Measurements from ENCODE around the gene NECTIN1.
"Not testable (repeated sequence)": the region's sequence is repeated elsewhere in the genome, so short reads cannot be mapped to it uniquely, and the experiment has no call there.

NECTIN1 gene

GRCh38 chr11:119615003-119615881 lies 113.8 kb downstream of the NECTIN1 start:
- DNase-seq = no peak

DNA sequence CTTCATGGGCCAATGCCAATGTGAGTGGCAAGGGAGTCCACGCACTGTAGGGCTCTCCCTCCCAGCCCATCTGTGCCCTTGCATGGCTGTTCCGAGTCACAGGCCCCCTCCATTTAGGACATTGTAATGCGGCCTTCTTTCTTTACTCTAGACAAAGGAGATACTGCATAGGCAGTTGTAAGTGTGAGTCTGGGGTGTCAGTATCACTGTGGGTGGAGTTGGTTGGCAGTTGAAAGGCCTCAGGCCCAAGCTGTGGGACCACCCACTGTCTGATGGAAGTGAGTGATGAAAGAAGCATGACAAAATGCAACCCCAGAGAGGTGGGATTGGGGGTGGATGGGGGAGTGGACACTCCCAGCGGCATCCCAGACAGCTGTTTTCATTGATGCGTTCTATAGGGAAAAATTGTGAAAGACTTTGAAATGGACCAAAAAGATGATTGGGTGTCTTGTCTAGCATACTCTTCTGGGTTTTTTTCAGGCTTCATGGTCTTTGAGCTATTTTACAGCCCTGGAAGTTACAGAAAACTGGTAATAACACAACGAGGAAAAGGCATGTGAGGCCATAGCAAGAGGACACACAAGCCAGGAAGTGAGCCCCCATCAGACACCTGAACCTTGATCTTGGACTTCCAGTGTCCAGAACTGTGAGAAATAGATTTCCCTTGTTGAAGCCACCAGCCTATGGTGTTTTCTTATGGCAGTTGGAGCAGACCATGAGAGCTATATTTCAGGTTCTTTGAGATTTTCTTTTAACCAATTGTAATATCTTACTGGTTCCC lies 114.6 kb downstream of the NECTIN1 start:
- no peak for DNase-seq

DNA sequence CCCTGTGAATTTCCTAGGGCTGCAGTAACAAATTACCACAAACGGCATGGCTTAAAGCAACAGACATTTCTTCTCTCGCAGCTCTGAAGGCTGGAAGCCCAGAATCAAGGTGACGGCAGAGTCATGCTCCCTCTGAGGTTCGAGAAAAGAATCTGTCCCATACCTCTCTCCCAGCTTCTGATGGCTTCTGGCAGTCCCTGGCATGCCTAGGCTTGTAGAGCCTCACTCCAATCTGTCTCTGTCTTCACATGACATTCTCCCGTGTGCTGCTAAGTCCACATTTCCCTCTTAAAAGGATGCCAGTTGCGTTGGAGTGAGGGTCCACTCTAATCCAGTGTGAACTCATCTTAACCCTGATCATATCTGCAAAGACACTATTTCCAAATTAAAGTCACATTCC lies 116.2 kb downstream of the NECTIN1 start:
- no peak for DNase-seq

GRCh38 chr11:119610836-119611426 lies 118.1 kb downstream of the NECTIN1 start:
- DNase-seq = no peak

GRCh38 chr11:119608781-119609180 lies 120.2 kb downstream of the NECTIN1 start:
- no peak for DNase-seq

DNA sequence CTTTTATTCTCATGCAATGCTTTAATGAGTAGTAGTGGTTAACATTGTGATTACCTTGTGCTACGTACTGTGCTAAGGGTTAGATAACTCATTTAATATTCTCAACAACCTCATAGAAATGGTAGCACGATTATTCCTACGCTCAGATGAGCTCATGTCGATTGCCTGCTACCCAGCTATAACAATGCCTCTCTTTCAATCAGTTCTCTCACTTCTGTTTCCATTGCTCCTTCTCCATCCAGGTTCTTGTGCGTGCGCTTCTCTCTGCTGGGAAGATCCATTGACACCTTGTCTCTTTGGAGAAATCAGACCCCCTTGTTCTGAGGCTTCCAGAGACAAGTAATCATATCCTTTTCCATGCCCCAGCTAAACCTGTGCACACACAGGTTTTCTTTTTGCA lies 120.8 kb downstream of the NECTIN1 start:
- DNase-seq = no peak

DNA sequence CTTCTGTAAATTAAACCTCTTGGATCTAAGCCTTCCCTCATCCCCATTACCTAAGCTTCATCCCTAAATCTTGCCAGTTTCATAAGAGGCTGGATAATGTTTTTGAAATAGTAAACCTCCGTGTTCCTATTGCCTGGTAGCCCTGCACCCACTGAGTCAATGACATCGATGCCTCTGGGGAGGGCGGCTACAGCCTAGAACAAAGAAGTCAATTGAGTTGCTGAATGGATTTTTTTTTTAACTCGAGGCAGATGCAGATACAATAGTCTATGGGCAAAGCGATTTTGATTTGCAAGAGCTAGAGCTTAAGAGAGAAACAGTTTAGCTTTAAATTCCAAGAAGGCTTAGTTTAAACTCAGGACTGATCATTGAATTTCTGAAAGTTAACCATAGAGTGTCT lies 121.3 kb downstream of the NECTIN1 start:
- DNase-seq = no peak

- no peak for DNase-seq
These were observed 123.8 kb downstream of the NECTIN1 start for GRCh38 chr11:119605137-119605665.

DNA sequence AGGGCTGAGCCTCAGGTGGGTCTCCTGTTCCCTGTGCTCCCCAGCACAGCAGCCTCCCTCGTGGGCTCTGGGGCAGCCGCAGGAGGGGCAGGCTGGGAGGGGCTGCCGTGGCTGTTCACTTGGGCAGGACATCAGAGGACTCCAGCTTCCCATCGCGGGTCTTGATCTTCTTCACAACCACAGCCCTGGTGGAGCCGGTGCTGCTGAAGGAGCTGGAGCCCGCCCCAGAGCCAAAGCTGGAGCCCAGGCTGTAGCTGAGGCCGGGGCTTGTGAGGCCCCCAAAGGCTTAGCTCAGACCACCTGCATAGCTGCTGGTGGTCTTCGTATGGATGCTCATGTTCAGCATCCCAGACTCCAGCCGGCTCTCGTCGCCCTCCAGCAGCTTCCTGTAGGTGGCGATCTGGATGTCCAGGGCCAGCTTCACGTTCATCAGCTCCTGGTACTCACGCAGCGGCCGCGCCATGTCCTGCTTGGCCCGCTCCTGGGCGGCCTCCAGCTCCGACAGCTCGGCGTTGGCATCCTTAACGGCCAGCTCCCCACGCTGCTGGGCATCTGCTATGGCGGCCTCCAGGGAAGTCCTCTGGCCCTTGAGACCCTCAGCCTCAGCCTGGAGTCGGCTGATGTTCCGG lies 126.1 kb downstream of the NECTIN1 start:
- DNase-seq = no peak

DNA sequence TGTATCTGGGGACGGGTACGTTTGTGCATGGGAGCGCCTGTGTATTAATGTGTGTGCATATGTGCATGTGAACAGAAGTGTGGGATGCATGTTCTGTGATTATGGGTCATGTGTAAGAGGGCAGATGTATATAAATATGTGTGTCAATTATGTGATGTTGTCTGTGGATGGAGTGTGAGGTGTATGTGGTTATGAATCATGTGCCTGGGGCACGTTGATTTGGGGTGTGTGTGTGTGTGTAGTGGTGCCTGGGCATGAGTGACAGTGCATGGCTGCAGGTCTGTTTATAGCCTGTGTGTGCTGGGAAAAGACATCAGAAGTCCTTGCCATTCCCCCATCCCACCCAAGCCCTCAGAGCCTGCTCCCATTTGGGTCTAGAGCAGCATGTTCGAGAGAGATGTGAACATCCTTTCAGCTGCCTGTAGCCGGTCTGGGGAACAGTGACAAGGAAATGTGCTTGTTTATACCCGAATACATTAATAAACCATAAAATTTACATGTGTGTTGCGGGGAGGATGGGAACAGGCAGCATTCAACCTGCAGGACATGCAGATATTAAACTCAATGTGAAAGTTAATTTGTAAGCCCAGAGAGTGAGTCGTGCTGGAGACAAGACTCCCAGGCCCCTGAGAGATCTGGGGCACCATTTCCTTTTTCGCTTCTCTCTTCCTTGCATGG lies 129.0 kb downstream of the NECTIN1 start:
- no peak for DNase-seq

- DNase-seq = not testable (repeated sequence)
These were observed 133.1 kb downstream of the NECTIN1 start for GRCh38 chr11:119595941-119596340.

DNA sequence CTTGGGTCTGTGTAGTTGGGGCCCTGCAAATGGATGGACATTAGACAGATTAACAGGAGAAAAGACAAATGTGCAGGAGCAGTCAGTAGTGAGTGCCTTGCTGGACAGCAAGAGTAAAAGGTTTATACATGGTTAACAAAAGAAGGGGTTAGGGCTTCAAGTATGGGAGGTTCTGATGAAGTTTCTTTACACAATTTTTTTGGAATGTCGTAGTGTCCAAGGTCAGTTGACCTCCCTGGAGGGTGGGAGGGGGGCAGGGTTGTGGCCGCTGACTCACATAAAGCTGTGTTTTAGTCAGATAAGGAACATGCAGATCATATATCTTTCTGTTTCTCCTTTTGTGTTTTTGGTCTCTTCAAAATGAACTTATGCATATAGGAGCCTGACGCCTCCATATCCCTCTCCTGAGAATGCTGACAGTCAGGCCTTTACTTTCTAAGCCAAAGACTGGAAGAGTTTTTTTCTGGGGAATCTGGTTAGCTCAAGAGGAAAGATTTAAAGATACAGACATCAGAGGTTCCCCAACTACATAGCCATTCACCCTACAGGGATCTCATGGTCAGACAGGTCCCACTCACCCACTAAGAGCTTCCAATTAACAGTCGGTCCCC lies 134.3 kb downstream of the NECTIN1 start:
- no peak for DNase-seq

GRCh38 chr11:119593346-119593745 lies 135.7 kb downstream of the NECTIN1 start:
- no peak for DNase-seq

- peak; percentile 75 for DNase-seq
These were observed 136.4 kb downstream of the NECTIN1 start for GRCh38 chr11:119592642-119593041.

DNA sequence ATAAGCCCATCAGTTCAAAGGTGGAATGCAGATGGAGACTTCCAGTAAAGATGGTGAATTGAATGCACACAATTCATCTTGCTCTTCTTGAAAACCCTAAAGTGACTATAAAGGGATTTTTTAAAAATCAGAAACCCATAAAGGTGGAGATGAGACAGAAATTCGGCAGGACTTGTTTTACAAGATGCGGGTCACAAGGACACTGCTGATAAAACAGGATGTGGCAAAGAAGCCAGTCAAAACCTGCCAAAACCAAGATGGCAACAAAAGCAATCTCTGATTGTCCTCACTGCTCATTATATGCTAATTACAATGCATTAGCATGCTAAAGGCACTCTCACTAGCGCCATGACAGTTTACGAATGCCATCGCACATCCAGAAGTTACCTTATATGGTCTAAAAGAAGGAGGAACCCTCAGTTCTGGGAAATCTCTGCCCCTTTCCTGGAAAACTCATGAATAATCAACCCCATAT lies 137.1 kb downstream of the NECTIN1 start:
- no peak for DNase-seq

- DNase-seq = no peak
These were observed 138.2 kb downstream of the NECTIN1 start for GRCh38 chr11:119590651-119591351.

DNA sequence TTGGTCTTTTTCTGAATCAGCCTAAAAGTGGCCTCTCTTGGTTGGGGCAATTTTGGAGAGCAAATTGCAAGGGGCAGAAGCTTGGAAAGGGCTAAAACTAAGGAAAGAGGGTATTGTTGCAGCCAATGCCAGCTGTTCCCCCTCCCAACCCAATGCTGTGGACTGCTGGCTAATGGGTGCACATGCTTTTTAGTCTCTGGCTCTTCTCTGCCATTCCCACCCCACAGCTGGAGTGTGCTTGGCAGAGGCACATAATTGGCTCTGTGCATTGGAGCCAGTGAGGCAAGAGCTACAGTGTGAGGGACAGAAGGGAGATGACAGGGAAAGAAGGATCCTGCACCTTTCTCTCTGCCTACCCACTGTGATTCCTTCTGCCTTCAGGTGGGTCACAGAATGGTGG lies 140.0 kb downstream of the NECTIN1 start:
- DNase-seq = no peak
